K562 (cell line): ENCODE data around the gene TMEM144. TPM values are rescaled to one million over a fixed set of nuclear protein-coding genes. Genes with fewer than 3 reads are reported as not detected.

Experiments used
- CHAMP1 ChIP-seq: fragments of 450-650 bp; IDR thresholded peaks from 2 replicates; pipeline ENCODE4 v1.6.1; 2016; ENCODE audit warnings: mild to moderate bottlenecking
- CREB3 ChIP-seq: fragments of 450-650 bp; conservative IDR thresholded peaks from 2 replicates; pipeline ENCODE4 v1.6.1; 2016; ENCODE audit warnings: missing genetic modification characterization, low read depth, mild to moderate bottlenecking, missing compliant biosample characterization, moderate library complexity
- ZBTB11 ChIP-seq, 3 experiments: fragments of 200-800 bp in 1 of 3; fragments of 250-450 bp in 1 of 3; fragments of 450-650 bp in 1 of 3; sonication (Bioruptor Pico) in 1 of 3; sonication (Bioruptor generic) in 1 of 3; formaldehyde crosslinking in 1 of 3; IDR thresholded peaks; 2 replicates each; pipeline versions ENCODE4 v1.6.1 to v1.8.0; 2016 to 2022; ENCODE audit warnings: mild to moderate bottlenecking in 2 of 3, missing genetic modification characterization in 2 of 3, missing compliant biosample characterization in 1 of 3, moderate library complexity in 1 of 3
- ZBTB40 ChIP-seq, 2 experiments: fragments of 450-650 bp in 1 of 2; sonication (generic) in 1 of 2; formaldehyde crosslinking in 1 of 2; IDR thresholded peaks; 2 replicates each; pipeline versions ENCODE4 v1.7.1 to v1.9.0; 2016 to 2022; ENCODE audit warnings: inconsistent platforms in 1 of 2, mild to moderate bottlenecking in 1 of 2, missing genetic modification reagents in 1 of 2
- ZBTB43 ChIP-seq: sonication (generic); formaldehyde crosslinking; IDR thresholded peaks from 2 replicates; pipeline ENCODE4 v1.8.0; 2023; ENCODE audit warnings: mild to moderate bottlenecking, missing genetic modification reagents
- ZNF445 ChIP-seq: fragments of 250-450 bp; sonication (Bioruptor Pico); IDR thresholded peaks from 2 replicates; pipeline ENCODE4 v1.4.0; 2020; ENCODE audit warnings: low read depth, mild to moderate bottlenecking, moderate library complexity
- polyA plus RNA-seq, 8 experiments: library from polyadenylated mRNA; depleted of rRNA in 4 of 8; stranded (reverse) in 5 of 8; unstranded in 3 of 8; fragments of >200 nt; fragmentation: Nextera tagmentation in 2 of 8; fragmentation: Illumina TruSeq in 1 of 8; extraction: Ambion mirVana in 2 of 8; extraction: Trizol in 1 of 8; gene quantifications; 2 replicates each; pipeline versions ENCODE4 v1.2.1 to v1.2.3, GENCODE V29; 2011 to 2014; ENCODE audit warnings: inconsistent platforms in 1 of 8, missing spikeins in 1 of 8
- total RNA-seq, 7 experiments: library from RNA; depleted of rRNA in 6 of 7; stranded (reverse); fragments of >200 nt in 6 of 7; fragmentation: Illumina TruSeq in 2 of 7; extraction: Trizol in 2 of 7; gene quantifications; 2 replicates each; pipeline versions ENCODE4 v1.2.1 to v1.2.3, GENCODE V29; 2011 to 2021; ENCODE audit warnings: low replicate concordance in 1 of 7

Gene TMEM144
- total and polyA plus RNA-seq, 9 of the 15 experiments (the other 6 are each of a cell fraction or from before 2014, with no cell fraction given), result 4.0 to 12.0 (median 6.1) TPM

GRCh38 chr4:158291334-158292055, 81.2 kb downstream of the TMEM144 start (continued):
- no peak for TF ChIP-seq ZNF445
- no peak for TF ChIP-seq ZBTB40 (IDR thresholded peaks at IDR 0.05)
- no peak for TF ChIP-seq ZBTB40 (CRISPR knock-in tag; IDR thresholded peaks at IDR 0.05)
- no peak for TF ChIP-seq CREB3 (tag)
- TF ChIP-seq ZBTB43 (CRISPR knock-in tag), result no peak
- TF ChIP-seq CHAMP1, result no peak
- no peak for TF ChIP-seq ZBTB11 (CRISPR knock-in tag; IDR thresholded peaks at IDR 0.05)
